22Rv1 (cell line): ENCODE results near the gene GNLY.

Experiments used
- CTCF ChIP-seq: fragments of 450-650 bp; IDR thresholded peaks from 2 replicates; pipeline ENCODE4 v1.5.1; 2017; ENCODE audit warnings: mild to moderate bottlenecking
- ZFX ChIP-seq: fragments of 450-650 bp; IDR thresholded peaks from 2 replicates; pipeline ENCODE4 v1.6.1; 2017; ENCODE audit warnings: antibody characterized with exemption, borderline replicate concordance

- TF ChIP-seq CTCF = no peak
- no peak for TF ChIP-seq ZFX
These were observed 28.4 kb downstream of the GNLY start for GRCh38 chr2:85722519-85722918.
